Epithelial cell of proximal tubule (primary cell): ENCODE measurements around the gene MAPK6. TPM values are rescaled to one million over a fixed set of nuclear protein-coding genes. Genes with fewer than 3 reads are reported as not detected.
"Not testable (repeated sequence)": the region's sequence is repeated elsewhere in the genome, so short reads cannot be mapped to it uniquely, and the experiment has no call there.

Experiments used
- DNase-seq: peaks from one replicate; pipeline ENCODE4 v3.0.0-alpha.2; 2011; ENCODE audit warnings: low read depth
- H3K4me3 ChIP-seq: 2 replicates; pipeline ENCODE4 v1.5.1; 2011; ENCODE audit warnings: low read depth, mild to moderate bottlenecking, low read length
- total RNA-seq: library from RNA; depleted of rRNA; stranded (reverse); fragments of >200 nt; gene quantifications from 2 replicates; pipeline ENCODE4 v1.2.3, GENCODE V29; 2015
- TF ChIP-seq, protein P1 (sequence below): conservative IDR thresholded peaks from 2 replicates; pipeline ENCODE4 v1.5.1; 2012; ENCODE audit warnings: low read depth, mild to moderate bottlenecking, low read length

Gene MAPK6
- total RNA-seq, 1 donor from 2014 or later, result 32.6 TPM

DNA sequence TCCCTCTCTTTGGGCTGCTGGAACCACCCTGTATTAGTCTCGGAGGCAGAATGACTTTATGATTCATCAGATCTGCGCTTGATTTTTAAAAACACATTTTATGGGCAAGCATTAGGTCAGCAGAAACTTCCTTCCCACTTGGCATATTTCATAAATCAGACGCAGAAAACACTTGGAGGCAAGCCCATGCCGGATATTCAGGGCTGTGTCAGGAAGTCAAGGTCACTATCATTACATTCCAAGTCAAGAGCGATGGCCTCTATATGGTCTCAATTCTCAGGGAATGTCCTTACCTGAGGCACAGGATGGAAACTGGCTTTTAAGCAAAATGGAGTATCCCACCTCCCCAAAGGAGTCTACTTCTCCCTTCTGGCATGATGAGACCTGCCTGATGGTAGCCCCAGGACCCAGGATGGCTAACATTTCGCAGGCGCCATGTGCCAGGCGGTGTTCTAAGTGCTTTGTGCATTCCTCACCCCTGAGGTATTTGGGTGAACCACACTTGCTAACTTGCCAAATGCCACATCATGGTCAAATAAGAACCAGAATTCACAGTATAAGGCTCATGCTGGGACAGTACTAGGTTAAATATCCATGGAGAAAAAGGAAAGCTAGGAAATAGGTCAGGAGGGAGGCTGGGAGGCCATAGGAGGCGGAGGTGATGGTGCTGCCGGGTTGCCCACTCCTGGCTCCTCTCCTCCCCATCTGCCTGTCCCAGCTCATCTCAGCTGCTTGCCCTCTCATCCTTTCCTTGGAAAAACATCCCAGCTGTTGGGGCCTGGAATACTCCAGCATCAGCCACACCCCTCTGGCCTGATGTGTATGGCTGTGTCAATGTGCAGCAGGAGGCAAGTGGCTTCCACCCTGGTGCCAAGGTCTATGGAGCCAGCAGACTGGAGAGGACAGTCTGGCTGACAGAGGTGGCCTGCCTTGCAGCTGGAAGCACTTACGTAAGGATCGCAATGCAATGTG lies 74.8 kb downstream of the MAPK6 start:
- no peak for DNase-seq
- H3K4me3 ChIP-seq, result no peak overlapping the region
- TF ChIP-seq, protein P1, sequence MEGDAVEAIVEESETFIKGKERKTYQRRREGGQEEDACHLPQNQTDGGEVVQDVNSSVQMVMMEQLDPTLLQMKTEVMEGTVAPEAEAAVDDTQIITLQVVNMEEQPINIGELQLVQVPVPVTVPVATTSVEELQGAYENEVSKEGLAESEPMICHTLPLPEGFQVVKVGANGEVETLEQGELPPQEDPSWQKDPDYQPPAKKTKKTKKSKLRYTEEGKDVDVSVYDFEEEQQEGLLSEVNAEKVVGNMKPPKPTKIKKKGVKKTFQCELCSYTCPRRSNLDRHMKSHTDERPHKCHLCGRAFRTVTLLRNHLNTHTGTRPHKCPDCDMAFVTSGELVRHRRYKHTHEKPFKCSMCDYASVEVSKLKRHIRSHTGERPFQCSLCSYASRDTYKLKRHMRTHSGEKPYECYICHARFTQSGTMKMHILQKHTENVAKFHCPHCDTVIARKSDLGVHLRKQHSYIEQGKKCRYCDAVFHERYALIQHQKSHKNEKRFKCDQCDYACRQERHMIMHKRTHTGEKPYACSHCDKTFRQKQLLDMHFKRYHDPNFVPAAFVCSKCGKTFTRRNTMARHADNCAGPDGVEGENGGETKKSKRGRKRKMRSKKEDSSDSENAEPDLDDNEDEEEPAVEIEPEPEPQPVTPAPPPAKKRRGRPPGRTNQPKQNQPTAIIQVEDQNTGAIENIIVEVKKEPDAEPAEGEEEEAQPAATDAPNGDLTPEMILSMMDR, result no peak

DNA sequence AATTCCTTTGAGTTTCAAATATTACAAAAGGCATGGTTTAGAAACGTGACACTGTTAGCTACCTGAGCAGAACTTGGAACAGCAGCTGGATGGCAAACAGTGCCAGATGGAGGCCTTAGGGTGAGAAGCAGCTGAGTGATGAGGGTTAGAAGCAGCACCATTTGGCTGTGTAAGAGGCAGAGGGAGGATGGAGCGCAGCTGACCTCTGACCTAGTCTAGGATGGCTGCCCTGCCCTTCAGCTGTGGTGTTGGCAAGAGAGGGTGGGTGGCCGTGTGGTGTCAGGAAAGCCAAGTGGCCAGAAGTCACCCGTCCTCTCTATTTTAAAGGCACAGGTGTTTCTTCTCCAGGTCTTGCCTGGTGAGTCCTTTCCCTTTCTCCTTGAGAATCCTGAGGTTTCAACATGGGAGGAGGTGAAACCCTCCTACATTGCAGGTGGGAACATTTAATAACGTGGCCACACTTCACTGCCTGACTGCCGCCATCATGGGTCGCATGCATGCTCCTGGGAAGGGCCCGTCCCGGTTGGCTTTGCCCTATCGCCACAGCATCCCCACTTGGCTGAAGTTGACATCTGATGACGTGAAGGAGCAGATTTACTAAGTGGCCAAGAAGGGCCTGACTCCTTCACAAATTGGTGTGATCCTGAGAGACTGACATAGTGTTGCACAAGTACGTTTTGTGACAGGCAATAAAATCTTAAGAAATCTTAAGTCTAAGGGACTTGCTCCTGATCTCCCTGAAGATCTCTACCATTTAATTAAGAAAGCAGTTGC lies 76.0 kb downstream of the MAPK6 start:
- no peak for DNase-seq
- no peak overlapping the region for H3K4me3 ChIP-seq
- TF ChIP-seq, protein P1, result no peak

DNA sequence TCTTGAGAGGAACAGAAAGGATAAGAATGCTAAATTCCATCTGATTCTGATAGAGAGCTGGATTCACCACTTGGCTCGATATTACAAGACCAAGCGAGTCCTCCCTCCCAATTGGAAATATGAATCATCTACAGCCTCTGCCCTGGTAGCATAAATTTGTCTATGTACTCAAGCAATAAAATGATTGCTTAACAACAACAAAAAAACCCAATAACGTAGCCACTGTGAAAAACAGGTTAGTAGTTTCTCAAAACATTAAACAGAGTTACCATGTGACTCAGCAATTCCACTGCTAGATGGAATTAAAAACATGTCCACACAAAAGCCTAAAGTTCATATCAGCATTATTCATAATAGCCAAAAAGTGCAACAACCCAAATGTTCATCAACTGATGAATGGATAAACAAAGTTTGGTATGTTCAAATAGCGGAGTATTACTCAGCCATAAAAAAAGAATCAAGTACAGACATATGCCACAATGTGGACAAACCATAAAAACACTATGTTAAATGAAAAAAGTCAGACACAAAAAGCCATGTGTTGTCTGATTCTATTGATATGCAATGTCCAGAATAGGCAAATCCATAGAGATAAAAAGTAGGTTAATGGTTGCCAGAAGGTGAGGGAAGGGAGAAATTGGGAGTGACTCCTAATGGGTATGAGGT lies 76.7 kb downstream of the MAPK6 start:
- DNase-seq, result no peak
- H3K4me3 ChIP-seq, result no peak overlapping the region
- TF ChIP-seq, protein P1, result no peak

DNA sequence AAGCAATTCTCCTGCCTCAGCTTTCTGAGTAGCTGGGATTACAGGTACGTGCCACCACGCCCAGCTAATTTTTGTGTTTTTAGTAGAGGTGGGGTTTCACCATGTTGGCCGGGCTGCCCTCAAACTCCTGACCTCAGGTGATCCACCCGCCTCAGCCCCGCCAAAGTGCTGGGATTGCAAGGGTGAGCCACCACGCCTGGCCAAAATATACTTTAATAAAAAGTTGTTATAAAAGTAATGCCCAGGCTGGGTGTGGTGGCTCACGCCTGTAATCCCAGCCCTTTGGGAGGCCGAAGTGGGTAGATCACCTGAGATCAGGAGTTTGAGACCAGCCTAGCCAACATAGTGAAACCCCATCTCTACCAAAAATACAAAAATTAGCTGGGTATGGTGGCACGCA lies 77.5 kb downstream of the MAPK6 start:
- DNase-seq, H3K4me3 ChIP-seq: not testable (repeated sequence)

DNA sequence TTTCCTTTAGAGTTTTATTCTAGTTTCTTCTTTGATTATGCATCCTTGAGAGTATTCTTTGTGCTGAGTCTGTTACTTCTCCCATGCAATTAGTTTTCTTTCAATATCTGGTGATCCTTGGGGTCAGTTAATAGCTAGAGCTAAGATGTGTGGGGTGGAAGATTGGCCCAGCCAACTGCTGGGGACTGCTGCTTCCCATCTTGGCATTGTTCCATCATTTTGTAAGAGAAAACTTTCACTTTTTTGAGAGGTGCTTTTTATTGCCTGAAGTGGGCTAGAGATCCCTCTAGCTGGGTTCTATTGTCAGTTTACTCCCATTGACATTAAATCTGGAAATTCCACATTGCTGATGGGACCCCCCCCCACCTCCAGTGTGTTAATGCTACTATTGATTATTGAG lies 78.2 kb downstream of the MAPK6 start:
- TF ChIP-seq, protein P1, result no peak
- H3K4me3 ChIP-seq, result no peak overlapping the region
- no peak for DNase-seq

DNA sequence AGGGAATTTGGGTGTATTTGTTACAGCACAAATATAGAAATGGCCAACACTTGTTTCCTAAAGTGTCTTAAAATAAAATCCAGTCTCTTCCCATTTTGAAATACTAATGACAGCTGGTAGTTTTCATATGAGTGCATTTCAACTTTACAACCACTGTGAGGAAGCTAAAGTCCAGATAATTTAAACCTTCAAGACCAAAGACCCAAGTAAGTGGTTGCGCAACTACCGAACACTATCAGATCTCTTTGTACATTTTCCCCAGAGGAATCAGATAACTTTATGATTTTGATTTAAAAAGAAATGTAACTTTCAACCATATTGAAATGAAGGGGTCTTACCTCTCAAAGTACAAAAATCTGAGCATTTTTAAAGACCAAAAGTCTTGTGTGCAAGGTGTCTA lies 79.3 kb downstream of the MAPK6 start:
- DNase-seq, result no peak
- TF ChIP-seq, protein P1, result no peak

More for the DNA sequence above, 79.3 kb downstream of the MAPK6 start:
- no peak overlapping the region for H3K4me3 ChIP-seq
